ENCODE results near the gene UGT3A2. TPM values are rescaled to one million over a fixed set of nuclear protein-coding genes. Genes with fewer than 3 reads are reported as not detected.

UGT3A2 gene
- total RNA-seq, 1 experiment from 2014 or later: not detected

DNA sequence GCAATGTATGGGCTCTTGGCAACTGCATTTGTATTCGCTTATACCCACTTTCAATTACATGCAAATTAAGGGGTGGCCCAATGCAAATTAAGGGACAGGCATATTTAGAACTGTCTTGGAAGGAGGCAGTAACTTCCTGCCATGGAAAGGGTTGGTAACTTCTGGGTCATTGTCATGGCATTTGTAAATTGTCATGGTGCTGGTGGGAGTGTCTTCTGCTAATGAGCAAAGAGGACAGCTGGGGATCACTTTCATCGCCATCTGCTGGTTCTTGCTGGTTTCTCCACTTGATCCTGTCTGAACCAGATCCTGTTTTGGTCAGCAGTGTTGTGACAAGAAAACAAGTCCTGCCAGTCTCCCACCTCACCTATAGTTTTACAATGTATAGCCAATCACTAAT lies 23.3 kb upstream of the UGT3A2 start:
- Histone ChIP-seq H3K27me3 (replicated peaks; ENCODE audit: control insufficient read depth, insufficient read depth, low read length) (no peaks in the 10 kb centered on the region), H3K4me3 (ENCODE audit: low read depth, low read length) (no peak overlapping the region), H3K9me3 (no peaks in the 10 kb centered on the region), H3K4me1 (no peaks in the 10 kb centered on the region), H3K36me3 (ENCODE audit: control insufficient read depth, insufficient read depth, low read length) (no peaks in the 10 kb centered on the region)
- CTCF ChIA-PET: interaction anchor here (2.0 kb wide), 1 partner anchor 11 kb away, joined by 15 read pairs; no protein-coding TSS in a partner anchor
- no peak overlapping the region for H3K27ac Mint-ChIP-seq (ENCODE audit: unreplicated experiment)
- BruUV-seq (replicated peaks): no TSS peak
- POLR2A ChIA-PET: no interaction called here
- peak in 1 of 2 experiments; percentile 16 for DNase-seq
- no peaks in the 10 kb centered on the region for H3K27me3 Mint-ChIP-seq (ENCODE audit: insufficient read depth, unreplicated experiment)
- peaks cover 10% of the 10 kb centered on the region for H3K9me3 Mint-ChIP-seq (ENCODE audit: unreplicated experiment)
- no peaks in the 10 kb centered on the region for H3K36me3 Mint-ChIP-seq (ENCODE audit: insufficient read depth, unreplicated experiment)
- TF ChIP-seq, protein P1, sequence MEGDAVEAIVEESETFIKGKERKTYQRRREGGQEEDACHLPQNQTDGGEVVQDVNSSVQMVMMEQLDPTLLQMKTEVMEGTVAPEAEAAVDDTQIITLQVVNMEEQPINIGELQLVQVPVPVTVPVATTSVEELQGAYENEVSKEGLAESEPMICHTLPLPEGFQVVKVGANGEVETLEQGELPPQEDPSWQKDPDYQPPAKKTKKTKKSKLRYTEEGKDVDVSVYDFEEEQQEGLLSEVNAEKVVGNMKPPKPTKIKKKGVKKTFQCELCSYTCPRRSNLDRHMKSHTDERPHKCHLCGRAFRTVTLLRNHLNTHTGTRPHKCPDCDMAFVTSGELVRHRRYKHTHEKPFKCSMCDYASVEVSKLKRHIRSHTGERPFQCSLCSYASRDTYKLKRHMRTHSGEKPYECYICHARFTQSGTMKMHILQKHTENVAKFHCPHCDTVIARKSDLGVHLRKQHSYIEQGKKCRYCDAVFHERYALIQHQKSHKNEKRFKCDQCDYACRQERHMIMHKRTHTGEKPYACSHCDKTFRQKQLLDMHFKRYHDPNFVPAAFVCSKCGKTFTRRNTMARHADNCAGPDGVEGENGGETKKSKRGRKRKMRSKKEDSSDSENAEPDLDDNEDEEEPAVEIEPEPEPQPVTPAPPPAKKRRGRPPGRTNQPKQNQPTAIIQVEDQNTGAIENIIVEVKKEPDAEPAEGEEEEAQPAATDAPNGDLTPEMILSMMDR (IDR thresholded peaks at IDR 0.05; ENCODE audit: insufficient read depth in 1 of 2, low read depth in 1 of 2, low read length in 1 of 2, severe bottlenecking in 1 of 2, unreplicated experiment in 1 of 2): peak in 1 of 2 experiments; percentile 17
- no peak overlapping the region for H3K4me3 Mint-ChIP-seq (ENCODE audit: unreplicated experiment)
- intact Hi-C loops (cut with micrococcal nuclease; ENCODE audit: unreplicated experiment): no loop called here
- no peaks in the 10 kb centered on the region for H3K4me1 Mint-ChIP-seq (ENCODE audit: low read depth, unreplicated experiment)

GRCh38 chr5:36079200-36079781 lies 12.6 kb upstream of the UGT3A2 start:
- peak; percentile 68 to 71 for DNase-seq
- Mint-ChIP-seq H3K4me1 (ENCODE audit: low read depth, unreplicated experiment) (no peaks in the 10 kb centered on the region), H3K27me3 (ENCODE audit: insufficient read depth, unreplicated experiment) (peaks cover 11% of the 10 kb centered on the region), H3K27ac (ENCODE audit: unreplicated experiment) (no peak overlapping the region), H3K36me3 (ENCODE audit: insufficient read depth, unreplicated experiment) (no peaks in the 10 kb centered on the region), H3K9me3 (ENCODE audit: unreplicated experiment) (no peaks in the 10 kb centered on the region), H3K4me3 (ENCODE audit: unreplicated experiment) (no peak overlapping the region)
- Histone ChIP-seq H3K4me1 (0 out of 2 replicates have a peak, but pooled peaks cover 3% of the 10 kb centered on the region), H3K9me3 (no peaks in the 10 kb centered on the region), H3K4me3 (ENCODE audit: low read depth, low read length) (no peak overlapping the region), H3K27me3 (replicated peaks; ENCODE audit: control insufficient read depth, insufficient read depth, low read length) (no peaks in the 10 kb centered on the region; the same call in 1 of the 2 replicates), H3K36me3 (ENCODE audit: control insufficient read depth, insufficient read depth, low read length) (no peaks in the 10 kb centered on the region)
- ChIA-PET POLR2A (interaction anchor here (0.6 to 1.3 kb wide), 5 partner anchors 71 to 163 kb away, joined by 3 to 6 read pairs (median 3); partner anchors contain the start of genes LMBRD2 and SKP2), CTCF (interaction anchor here (0.6 to 1.6 kb wide), 32 partner anchors 9 to 617 kb away, joined by 3 to 36 read pairs (median 4); partner anchors contain the start of genes LMBRD2, NADK2, RANBP3L and SKP2)
- TF ChIP-seq, protein P1 (IDR thresholded peaks at IDR 0.05; ENCODE audit: insufficient read depth in 1 of 2, low read depth in 1 of 2, low read length in 1 of 2, severe bottlenecking in 1 of 2, unreplicated experiment in 1 of 2): peak; percentile 67 to 71
- no TSS peak for BruUV-seq (replicated peaks)
- intact Hi-C loops (cut with micrococcal nuclease; ENCODE audit: unreplicated experiment): loop anchor here (1.0 to 10.0 kb wide), 7 partner anchors 74 to 616 kb away; partner anchors contain the start of gene SKP2

DNA sequence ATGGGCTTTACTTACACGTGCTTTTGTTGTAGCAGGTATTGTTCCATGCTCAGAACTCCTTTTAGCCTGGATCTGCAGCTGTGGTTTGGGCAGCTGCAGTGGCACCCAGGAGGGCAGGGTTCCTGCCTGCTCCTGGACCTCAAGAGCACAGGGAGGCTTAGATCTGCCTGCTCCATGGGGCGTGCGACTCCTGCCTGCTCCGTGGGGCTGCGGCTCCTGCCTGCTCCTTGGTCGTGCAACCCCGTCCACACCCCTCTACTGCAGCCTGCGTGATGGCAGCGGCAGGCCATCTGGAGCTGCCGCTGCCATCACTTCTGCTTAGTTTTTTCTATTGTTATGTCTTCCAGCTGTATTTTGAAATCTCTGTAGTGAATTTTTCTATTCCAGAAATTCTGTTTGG lies 11.7 kb upstream of the UGT3A2 start:
- H3K36me3 Mint-ChIP-seq (ENCODE audit: insufficient read depth, unreplicated experiment): no peaks in the 10 kb centered on the region
- TF ChIP-seq, protein P1 (IDR thresholded peaks at IDR 0.05; ENCODE audit: insufficient read depth in 1 of 2, low read depth in 1 of 2, low read length in 1 of 2, severe bottlenecking in 1 of 2, unreplicated experiment in 1 of 2): no peak
- H3K27ac Mint-ChIP-seq (ENCODE audit: unreplicated experiment): no peak overlapping the region
- intact Hi-C loops (cut with micrococcal nuclease; ENCODE audit: unreplicated experiment): loop anchor here (2.0 to 10.0 kb wide), 2 partner anchors 74 to 616 kb away; partner anchors contain the start of gene SKP2
- 0 out of 2 replicates have a peak, but pooled peaks cover 3% of the 10 kb centered on the region for H3K4me1 ChIP-seq
- no peak for DNase-seq
- no peaks in the 10 kb centered on the region; the same call in 1 of the 2 replicates for H3K27me3 ChIP-seq (replicated peaks; ENCODE audit: control insufficient read depth, insufficient read depth, low read length)
- ChIA-PET POLR2A (interaction anchor here (0.6 to 1.3 kb wide), 5 partner anchors 72 to 164 kb away, joined by 3 to 6 read pairs (median 3); partner anchors contain the start of genes LMBRD2 and SKP2), CTCF (interaction anchor here (0.6 to 1.6 kb wide), 29 partner anchors 8 to 618 kb away, joined by 3 to 36 read pairs (median 4); partner anchors contain the start of genes LMBRD2, NADK2, RANBP3L and SKP2)
- no TSS peak for BruUV-seq (replicated peaks)
- H3K4me3 ChIP-seq (ENCODE audit: low read depth, low read length): no peak overlapping the region
- no peaks in the 10 kb centered on the region for H3K36me3 ChIP-seq (ENCODE audit: control insufficient read depth, insufficient read depth, low read length)
- no peaks in the 10 kb centered on the region for H3K9me3 ChIP-seq
- no peak overlapping the region for H3K4me3 Mint-ChIP-seq (ENCODE audit: unreplicated experiment)
- H3K4me1 Mint-ChIP-seq (ENCODE audit: low read depth, unreplicated experiment): no peaks in the 10 kb centered on the region
- no peaks in the 10 kb centered on the region for H3K9me3 Mint-ChIP-seq (ENCODE audit: unreplicated experiment)
- peaks cover 13% of the 10 kb centered on the region for H3K27me3 Mint-ChIP-seq (ENCODE audit: insufficient read depth, unreplicated experiment)
